22Rv1 (cell line): Measurements from ENCODE around the gene CAPG.
"Not testable (repeated sequence)": the region's sequence is repeated elsewhere in the genome, so short reads cannot be mapped to it uniquely, and the experiment has no call there.

Source experiments
- H3K27ac ChIP-seq: fragments of 450-650 bp; 2 replicates; pipeline ENCODE4 v1.5.1; 2017
- CTCF ChIP-seq: fragments of 450-650 bp; IDR thresholded peaks from 2 replicates; pipeline ENCODE4 v1.5.1; 2017; ENCODE audit warnings: mild to moderate bottlenecking
- ZFX ChIP-seq: fragments of 450-650 bp; IDR thresholded peaks from 2 replicates; pipeline ENCODE4 v1.6.1; 2017; ENCODE audit warnings: antibody characterized with exemption, borderline replicate concordance

CAPG gene

GRCh38 chr2:85390941-85391669, 19.1 kb downstream of the CAPG start:
- no peak overlapping the region for H3K27ac ChIP-seq
- no peak for TF ChIP-seq ZFX
- peak; percentile 58 for TF ChIP-seq CTCF

GRCh38 chr2:85388878-85389538, 21.2 kb downstream of the CAPG start:
- TF ChIP-seq CTCF (no peak), ZFX (no peak)
- H3K27ac ChIP-seq = no peak overlapping the region

GRCh38 chr2:85387754-85388153, 22.4 kb downstream of the CAPG start:
- H3K27ac ChIP-seq = no peak overlapping the region
- TF ChIP-seq CTCF = no peak
- TF ChIP-seq ZFX = no peak

GRCh38 chr2:85385746-85386145, 24.4 kb downstream of the CAPG start:
- H3K27ac ChIP-seq = no peak overlapping the region

GRCh38 chr2:85383850-85384249, 26.3 kb downstream of the CAPG start:
- TF ChIP-seq CTCF (no peak), ZFX (no peak)
- no peak overlapping the region for H3K27ac ChIP-seq

More at GRCh38 chr2:85385746-85386145, 24.4 kb downstream of the CAPG start:
- TF ChIP-seq CTCF (no peak), ZFX (no peak)

GRCh38 chr2:85383151-85383550, 27.0 kb downstream of the CAPG start:
- not testable (repeated sequence) for H3K27ac ChIP-seq

GRCh38 chr2:85380048-85380447, 30.1 kb downstream of the CAPG start:
- TF ChIP-seq ZFX (no peak), CTCF (no peak)
- no peak overlapping the region for H3K27ac ChIP-seq

GRCh38 chr2:85378257-85378656, 31.9 kb downstream of the CAPG start:
- TF ChIP-seq CTCF (no peak), ZFX (no peak)
- no peak overlapping the region for H3K27ac ChIP-seq
